ENCODE measurements around the gene TIMM44.

DNA sequence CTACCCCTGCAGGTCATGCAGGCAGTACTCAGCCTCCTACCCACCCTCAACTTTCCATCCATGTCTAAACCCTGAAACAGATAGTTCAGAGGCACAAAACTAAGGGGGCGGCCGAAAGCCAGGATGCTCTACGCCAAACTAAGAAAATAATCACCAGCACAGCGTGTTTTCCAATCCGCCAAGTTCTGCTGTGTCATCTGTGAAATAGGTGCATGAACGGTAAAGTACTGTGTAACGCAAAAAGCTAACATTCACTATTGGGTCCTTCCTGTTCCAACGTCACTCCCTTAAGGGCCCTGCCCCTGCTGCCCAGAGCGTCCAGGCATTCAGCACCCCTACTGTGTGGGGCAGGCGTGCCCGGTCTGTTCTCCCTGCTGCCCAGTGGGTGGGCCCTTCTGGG, 12.2 kb upstream of the TIMM44 start:
- TF ChIP-seq POLR2A (IDR thresholded peaks at IDR 0.05) (no peak), POLR2AphosphoS5 (IDR thresholded peaks at IDR 0.05) (peak in 1 of 3 donors; percentile 46)
- TF ChIP-seq, protein P1, sequence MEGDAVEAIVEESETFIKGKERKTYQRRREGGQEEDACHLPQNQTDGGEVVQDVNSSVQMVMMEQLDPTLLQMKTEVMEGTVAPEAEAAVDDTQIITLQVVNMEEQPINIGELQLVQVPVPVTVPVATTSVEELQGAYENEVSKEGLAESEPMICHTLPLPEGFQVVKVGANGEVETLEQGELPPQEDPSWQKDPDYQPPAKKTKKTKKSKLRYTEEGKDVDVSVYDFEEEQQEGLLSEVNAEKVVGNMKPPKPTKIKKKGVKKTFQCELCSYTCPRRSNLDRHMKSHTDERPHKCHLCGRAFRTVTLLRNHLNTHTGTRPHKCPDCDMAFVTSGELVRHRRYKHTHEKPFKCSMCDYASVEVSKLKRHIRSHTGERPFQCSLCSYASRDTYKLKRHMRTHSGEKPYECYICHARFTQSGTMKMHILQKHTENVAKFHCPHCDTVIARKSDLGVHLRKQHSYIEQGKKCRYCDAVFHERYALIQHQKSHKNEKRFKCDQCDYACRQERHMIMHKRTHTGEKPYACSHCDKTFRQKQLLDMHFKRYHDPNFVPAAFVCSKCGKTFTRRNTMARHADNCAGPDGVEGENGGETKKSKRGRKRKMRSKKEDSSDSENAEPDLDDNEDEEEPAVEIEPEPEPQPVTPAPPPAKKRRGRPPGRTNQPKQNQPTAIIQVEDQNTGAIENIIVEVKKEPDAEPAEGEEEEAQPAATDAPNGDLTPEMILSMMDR (IDR thresholded peaks at IDR 0.05 in 8 of 11, conservative IDR thresholded peaks at IDR 0.05 in 3 of 11): no peak
